Epithelial cell of esophagus (primary cell): Measurements from ENCODE around the gene TRIM67.

ENCODE experiments used
- DNase-seq: peaks from one replicate; pipeline ENCODE4 v3.0.0; 2010; ENCODE audit warnings: low read depth
- H3K4me3 ChIP-seq: 2 replicates; pipeline ENCODE4 v1.5.1; 2011; ENCODE audit warnings: mild to moderate bottlenecking, low read length, control low read depth
- TF ChIP-seq, protein P1 (sequence below): IDR thresholded peaks from 2 replicates; pipeline ENCODE4 v1.5.1; 2011; ENCODE audit warnings: low read depth, mild to moderate bottlenecking, low read length, control low read depth, inconsistent platforms; ENCODE audit not compliant: insufficient read depth; ENCODE audit errors: missing control alignments

Gene TRIM67

DNA sequence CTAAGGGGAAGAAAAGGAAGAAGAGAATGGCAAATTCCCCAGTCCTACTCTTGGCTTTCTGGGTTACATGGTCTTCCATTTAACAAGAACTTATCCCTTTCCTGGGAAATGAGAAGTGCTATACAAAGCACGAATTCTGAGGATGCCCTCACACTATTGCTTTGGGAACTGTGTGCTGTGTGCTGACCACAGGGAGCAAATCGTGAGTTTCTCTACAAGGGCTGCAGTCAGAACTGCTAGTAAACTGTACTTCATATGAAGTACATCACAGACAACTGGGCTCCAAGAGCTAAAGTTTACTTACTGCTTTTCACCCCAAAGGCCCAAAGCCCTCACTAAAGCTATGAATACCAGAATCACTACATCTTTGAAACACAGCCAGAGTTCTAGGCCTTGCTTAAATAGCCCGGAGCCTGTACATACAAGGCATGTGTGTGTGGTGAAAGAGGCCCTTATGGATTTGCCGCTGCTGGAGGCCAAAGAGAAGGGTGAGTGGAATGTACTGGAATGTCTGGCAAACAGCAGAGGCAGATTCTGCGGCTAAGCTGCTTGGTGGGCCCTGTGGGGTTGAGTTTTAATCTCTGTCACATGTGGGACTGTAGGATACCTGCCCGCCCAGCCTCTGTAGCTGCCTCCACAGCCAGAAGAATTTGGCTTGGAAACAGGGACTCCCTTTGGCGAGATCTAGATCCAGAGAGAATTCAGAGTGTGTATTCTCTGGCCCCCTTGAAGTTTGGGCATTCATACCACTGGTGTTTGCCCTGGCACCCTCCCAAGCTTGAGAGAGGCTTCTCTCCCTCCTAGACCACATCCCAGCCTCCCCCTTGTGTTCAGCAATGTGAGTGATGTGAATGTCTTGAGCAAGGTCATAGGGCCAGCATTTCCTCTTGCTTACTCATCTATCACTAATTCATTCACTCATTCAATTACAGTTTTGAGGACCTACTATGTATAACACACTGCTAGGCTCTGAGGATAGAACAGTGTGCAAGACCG is 21.9 kb upstream of the TRIM67 start:
- TF ChIP-seq, protein P1, sequence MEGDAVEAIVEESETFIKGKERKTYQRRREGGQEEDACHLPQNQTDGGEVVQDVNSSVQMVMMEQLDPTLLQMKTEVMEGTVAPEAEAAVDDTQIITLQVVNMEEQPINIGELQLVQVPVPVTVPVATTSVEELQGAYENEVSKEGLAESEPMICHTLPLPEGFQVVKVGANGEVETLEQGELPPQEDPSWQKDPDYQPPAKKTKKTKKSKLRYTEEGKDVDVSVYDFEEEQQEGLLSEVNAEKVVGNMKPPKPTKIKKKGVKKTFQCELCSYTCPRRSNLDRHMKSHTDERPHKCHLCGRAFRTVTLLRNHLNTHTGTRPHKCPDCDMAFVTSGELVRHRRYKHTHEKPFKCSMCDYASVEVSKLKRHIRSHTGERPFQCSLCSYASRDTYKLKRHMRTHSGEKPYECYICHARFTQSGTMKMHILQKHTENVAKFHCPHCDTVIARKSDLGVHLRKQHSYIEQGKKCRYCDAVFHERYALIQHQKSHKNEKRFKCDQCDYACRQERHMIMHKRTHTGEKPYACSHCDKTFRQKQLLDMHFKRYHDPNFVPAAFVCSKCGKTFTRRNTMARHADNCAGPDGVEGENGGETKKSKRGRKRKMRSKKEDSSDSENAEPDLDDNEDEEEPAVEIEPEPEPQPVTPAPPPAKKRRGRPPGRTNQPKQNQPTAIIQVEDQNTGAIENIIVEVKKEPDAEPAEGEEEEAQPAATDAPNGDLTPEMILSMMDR, result no peak
- H3K4me3 ChIP-seq, result no peak overlapping the region
- peak; percentile 40 for DNase-seq

DNA sequence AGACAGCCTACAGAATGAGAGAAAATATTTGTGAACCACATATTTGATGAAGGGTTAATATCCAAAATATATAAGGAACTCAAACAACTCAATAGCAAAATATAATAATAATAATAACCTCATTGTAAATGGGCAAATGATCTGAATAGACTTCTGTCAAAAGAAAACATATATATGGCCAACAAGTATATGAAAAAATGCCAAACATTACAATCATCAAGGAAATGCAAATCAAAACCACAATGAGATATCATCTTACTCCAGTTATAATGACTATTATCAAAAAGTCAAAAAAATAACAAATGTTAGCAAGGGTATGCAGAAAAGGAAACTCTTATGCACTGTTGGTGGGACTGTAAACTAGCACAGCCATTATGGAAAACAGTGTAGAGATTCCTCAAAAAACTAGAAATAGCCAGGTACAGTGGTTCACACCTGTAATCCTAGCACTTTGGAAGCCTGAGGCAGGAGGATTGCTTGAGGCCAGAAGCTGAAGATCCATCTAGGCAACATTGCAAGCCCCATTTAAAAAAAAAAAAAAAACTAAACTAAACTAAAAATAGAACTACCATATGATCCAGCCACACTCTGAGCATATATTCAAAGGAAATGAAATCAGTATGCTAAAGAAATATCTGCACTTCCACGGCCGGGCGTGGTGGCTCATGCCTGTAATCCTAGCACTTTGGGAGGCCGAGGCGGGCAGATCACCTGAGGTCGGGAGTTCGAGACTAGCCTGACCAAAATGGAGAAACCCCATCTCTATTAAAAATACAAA is 17.3 kb upstream of the TRIM67 start:
- H3K4me3 ChIP-seq, result no peak overlapping the region
- DNase-seq, result no peak
- TF ChIP-seq, protein P1, result no peak

DNA sequence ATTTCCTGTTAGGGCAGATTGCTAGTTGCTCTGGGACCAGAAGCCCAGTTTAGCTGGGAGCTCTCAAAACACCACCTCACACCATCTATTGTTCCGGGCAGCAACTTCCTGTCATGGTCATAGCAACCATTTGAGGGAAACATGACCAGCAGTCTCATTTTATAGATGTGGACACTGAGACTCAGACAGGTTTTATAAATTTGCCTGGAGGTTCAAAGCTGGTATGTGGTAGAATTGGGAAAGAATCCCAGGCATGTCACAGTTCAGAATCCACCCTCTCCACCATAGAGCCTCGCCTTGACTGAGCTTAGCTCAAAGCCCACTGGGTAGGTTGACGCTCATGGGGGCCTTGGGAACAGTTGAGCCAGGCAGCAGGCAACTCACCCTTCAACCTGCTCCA is 14.0 kb upstream of the TRIM67 start:
- no peak for DNase-seq
- H3K4me3 ChIP-seq, result no peak overlapping the region
- TF ChIP-seq, protein P1, result no peak

DNA sequence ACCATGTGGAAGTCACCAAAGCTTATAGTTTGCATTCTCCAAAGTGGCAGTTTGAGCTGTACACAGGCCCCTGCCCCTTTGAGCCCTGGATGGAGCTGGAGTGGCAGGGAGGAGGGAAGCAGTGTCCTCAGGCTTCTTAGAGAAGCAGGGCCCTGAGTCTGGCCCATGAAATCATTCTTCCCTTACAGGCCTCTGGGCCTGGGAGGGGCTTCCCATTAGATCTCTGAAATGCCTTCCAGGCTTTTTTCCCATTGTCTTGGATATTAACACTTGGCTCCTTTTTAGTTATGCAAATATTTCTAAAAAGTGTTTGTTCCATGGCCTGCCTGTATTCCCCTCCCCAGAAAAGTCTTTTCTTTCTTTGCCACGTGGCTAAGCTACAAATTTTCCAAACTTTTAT is 10.0 kb upstream of the TRIM67 start:
- H3K4me3 ChIP-seq, result no peak overlapping the region
- DNase-seq, result no peak
- TF ChIP-seq, protein P1, result no peak

DNA sequence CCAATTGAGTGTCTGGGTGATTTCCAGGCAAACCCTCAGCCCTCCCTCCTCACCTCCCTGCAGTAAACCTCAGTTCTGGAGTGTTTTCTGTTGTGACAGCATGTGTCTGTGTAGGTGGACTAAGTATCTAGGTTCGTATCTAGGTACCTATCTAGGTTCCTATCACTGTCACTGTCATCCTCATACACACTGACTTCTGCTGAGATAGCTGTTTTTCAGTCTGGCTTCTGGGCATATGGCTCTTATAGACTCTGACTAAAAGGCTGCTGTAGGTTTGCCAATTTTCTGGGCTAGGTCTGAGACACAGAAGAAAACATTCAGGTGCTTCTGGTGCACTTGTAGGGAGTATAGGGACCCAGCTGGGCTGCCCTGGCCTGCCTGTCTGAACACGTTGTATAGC is 8.1 kb upstream of the TRIM67 start:
- H3K4me3 ChIP-seq, result no peak overlapping the region
- DNase-seq, result peak; percentile 21
- TF ChIP-seq, protein P1, result no peak

DNA sequence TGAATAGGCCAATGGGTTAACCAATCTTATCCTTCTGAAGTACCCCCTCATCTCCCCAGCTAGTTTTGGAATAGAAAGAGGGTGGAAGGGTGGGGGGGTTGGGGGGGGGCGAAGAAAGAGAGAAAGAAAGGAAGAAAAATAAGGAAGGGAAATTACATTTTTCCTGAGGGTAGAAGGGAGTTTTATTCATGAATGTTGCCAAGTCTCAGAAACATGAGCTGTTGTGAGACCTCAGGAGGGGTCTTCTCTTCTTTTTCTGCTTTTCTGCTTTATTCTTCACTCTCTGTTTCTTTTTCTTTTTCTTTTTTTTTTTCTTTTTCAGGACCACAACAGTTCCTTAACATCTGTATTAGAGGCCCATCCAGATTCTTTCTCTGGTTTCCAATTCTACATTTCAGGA is 6.0 kb upstream of the TRIM67 start:
- DNase-seq, result no peak
- TF ChIP-seq, protein P1, result no peak
- no peak overlapping the region for H3K4me3 ChIP-seq
